ENCODE measurements around the gene EIF1AD.

Gene EIF1AD

GRCh38 chr11:66001942-66002647 lies at the start of gene EIF1AD, which contains the start of gene BANF1:
Gene EIF1AD (minus strand): TSS chr11:66002157. CDS start chr11:66000389, 1,768 bp downstream.
Gene BANF1 (plus strand): TSS chr11:66002503. CDS start chr11:66003251, 748 bp downstream.
- peaks cover 67% of the 10 kb centered on the region for H3K36me3 ChIP-seq
- TF ChIP-seq Cebpa-rat (IDR thresholded peaks at IDR 0.05): no peak
- H4K20me1 ChIP-seq: peaks cover 39% of the 10 kb centered on the region
- H3K9ac ChIP-seq: peak within 1 kb of the TSS; percentile 84
- peak within 1 kb of the TSS; percentile 91 for H3K27ac ChIP-seq
- peaks cover 38% of the 10 kb centered on the region for H3K4me1 ChIP-seq
- H3K4me2 ChIP-seq: peak within 1 kb of the TSS; percentile 86
- no peaks in the 10 kb centered on the region for H3K9me3 ChIP-seq
- H3K4me3 ChIP-seq: peak within 1 kb of the TSS; percentile 78
- H3K27me3 ChIP-seq: no peaks in the 10 kb centered on the region

DNA sequence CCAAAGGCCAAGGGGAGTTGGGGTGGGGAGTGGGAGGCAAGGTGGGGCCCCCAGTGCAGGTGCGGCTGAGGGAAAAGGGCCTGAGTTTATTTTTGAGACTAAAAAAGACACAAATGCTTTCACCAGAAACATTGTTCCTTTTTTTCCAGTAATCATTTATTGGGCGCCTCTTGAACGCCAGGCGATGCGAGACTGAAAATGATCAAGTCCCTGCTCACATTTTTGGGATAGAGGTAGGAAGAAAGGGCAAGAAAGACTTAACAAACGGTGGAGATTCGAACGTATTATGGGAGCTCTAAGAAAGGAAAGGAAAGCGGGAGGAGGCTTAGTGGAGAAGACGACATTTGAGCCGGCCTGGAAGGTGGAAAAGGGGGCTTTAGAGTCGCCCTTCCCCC lies 49.4 kb upstream of the EIF1AD start:
- H3K4me3 ChIP-seq: peak overlapping the region; percentile 96
- H3K27ac ChIP-seq: peak overlapping the region; percentile 89
- peaks cover 32% of the 10 kb centered on the region for H4K20me1 ChIP-seq
- peak overlapping the region; percentile 90 for H3K4me2 ChIP-seq
- H3K27me3 ChIP-seq: no peaks in the 10 kb centered on the region
- peaks cover 27% of the 10 kb centered on the region for H3K36me3 ChIP-seq
- no peak for TF ChIP-seq Cebpa-rat (IDR thresholded peaks at IDR 0.05)
- no peaks in the 10 kb centered on the region for H3K9me3 ChIP-seq
- peaks cover 42% of the 10 kb centered on the region for H3K4me1 ChIP-seq
- peak overlapping the region; percentile 93 for H3K9ac ChIP-seq

DNA sequence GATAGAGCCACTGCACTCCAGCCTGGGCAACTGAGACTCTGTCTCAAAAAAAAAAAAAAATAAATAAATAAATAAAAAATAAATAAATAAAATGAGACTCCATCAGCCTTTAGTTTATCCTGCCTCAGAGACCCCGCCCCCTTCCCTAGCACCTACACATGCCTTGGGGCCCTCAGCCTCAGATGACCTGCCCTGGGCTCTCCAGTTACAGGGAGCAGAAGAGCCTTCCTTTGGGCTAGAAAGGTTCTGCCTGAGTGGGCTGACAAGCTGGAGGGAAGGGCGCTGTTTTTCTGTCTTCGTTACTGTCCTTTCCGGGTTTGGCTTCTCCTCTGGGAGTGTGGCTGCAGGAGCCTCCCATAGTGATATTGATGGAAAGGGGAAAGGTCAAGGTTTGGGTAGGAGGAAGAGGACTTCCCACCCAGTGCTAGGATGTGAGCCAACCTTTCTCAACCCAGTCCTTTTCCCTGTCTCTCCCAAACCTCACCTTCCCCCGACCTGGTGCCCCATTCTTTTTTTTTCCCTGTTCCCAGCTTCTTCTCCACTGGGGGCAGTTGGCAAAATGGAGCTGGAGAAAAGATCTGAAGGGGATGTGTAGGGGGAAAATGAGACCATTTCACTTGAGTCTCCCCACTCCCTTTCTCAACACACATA lies 48.7 kb upstream of the EIF1AD start:
- peaks cover 21% of the 10 kb centered on the region for H3K36me3 ChIP-seq
- H3K4me3 ChIP-seq: peak overlapping the region; percentile 96
- peak overlapping the region; percentile 89 for H3K27ac ChIP-seq
- H3K9me3 ChIP-seq: no peaks in the 10 kb centered on the region
- H3K4me2 ChIP-seq: peak overlapping the region; percentile 90
- no peaks in the 10 kb centered on the region for H3K27me3 ChIP-seq
- TF ChIP-seq Cebpa-rat (IDR thresholded peaks at IDR 0.05): no peak
- peaks cover 44% of the 10 kb centered on the region for H3K4me1 ChIP-seq
- peak overlapping the region; percentile 93 for H3K9ac ChIP-seq
- peaks cover 25% of the 10 kb centered on the region for H4K20me1 ChIP-seq

GRCh38 chr11:66048547-66049323 lies 46.8 kb upstream of the EIF1AD start, which contains the start of gene GAL3ST3:
Gene GAL3ST3 (minus strand): TSS chr11:66049161. CDS start chr11:66045415, 3,746 bp downstream.
- TF ChIP-seq Cebpa-rat (IDR thresholded peaks at IDR 0.05): no peak
- Histone ChIP-seq H3K36me3 (peaks cover 1% of the 10 kb centered on the region), H3K4me1 (peaks cover 51% of the 10 kb centered on the region), H3K4me3 (peak within 1 kb of the TSS; percentile 54), H3K9me3 (no peaks in the 10 kb centered on the region), H3K27ac (peak within 1 kb of the TSS; percentile 26; the same call in 1 of the 2 replicates), H3K27me3 (no peaks in the 10 kb centered on the region), H4K20me1 (peaks cover 11% of the 10 kb centered on the region), H3K9ac (no peak within 1 kb of the TSS), H3K4me2 (peak within 1 kb of the TSS; percentile 90)

GRCh38 chr11:66047541-66048365 lies 45.8 kb upstream of the EIF1AD start:
- H3K9ac ChIP-seq: no peak overlapping the region
- 0 out of 2 replicates have a peak overlapping the region, but pooled peaks have one; percentile 75 for H3K4me2 ChIP-seq
- no peaks in the 10 kb centered on the region for H3K9me3 ChIP-seq
- H4K20me1 ChIP-seq: peaks cover under 1% of the 10 kb centered on the region; the same call in 1 of the 2 replicates
- H3K4me1 ChIP-seq: peaks cover 41% of the 10 kb centered on the region
- no peak overlapping the region for H3K27ac ChIP-seq
- TF ChIP-seq Cebpa-rat (IDR thresholded peaks at IDR 0.05): no peak
- H3K27me3 ChIP-seq: no peaks in the 10 kb centered on the region
- H3K4me3 ChIP-seq: no peak overlapping the region
- no peaks in the 10 kb centered on the region for H3K36me3 ChIP-seq

- no peak for TF ChIP-seq Cebpa-rat (IDR thresholded peaks at IDR 0.05)
- H3K9ac ChIP-seq: no peak overlapping the region
- no peaks in the 10 kb centered on the region for H4K20me1 ChIP-seq
These were observed 44.9 kb upstream of the EIF1AD start for GRCh38 chr11:66046901-66047300.

GRCh38 chr11:66045177-66045639 lies 43.3 kb upstream of the EIF1AD start:
- H3K4me1 ChIP-seq: peaks cover 28% of the 10 kb centered on the region
- H3K9me3 ChIP-seq: no peaks in the 10 kb centered on the region
- no peak for TF ChIP-seq Cebpa-rat (IDR thresholded peaks at IDR 0.05)
- no peaks in the 10 kb centered on the region for H4K20me1 ChIP-seq
- no peak overlapping the region for H3K9ac ChIP-seq
- no peak overlapping the region for H3K4me3 ChIP-seq
- no peaks in the 10 kb centered on the region for H3K36me3 ChIP-seq
- no peak overlapping the region for H3K27ac ChIP-seq
- H3K27me3 ChIP-seq: no peaks in the 10 kb centered on the region
- peak overlapping the region; percentile 49 for H3K4me2 ChIP-seq

More at GRCh38 chr11:66046901-66047300, 44.9 kb upstream of the EIF1AD start:
- H3K9me3 ChIP-seq: no peaks in the 10 kb centered on the region
- peaks cover 41% of the 10 kb centered on the region for H3K4me1 ChIP-seq
- H3K27me3 ChIP-seq: no peaks in the 10 kb centered on the region
- no peak overlapping the region for H3K4me3 ChIP-seq
- H3K36me3 ChIP-seq: no peaks in the 10 kb centered on the region
- no peak overlapping the region for H3K27ac ChIP-seq
- no peak overlapping the region for H3K4me2 ChIP-seq

GRCh38 chr11:66044757-66045156 lies 42.8 kb upstream of the EIF1AD start:
- Histone ChIP-seq H3K27ac (no peak overlapping the region), H3K27me3 (no peaks in the 10 kb centered on the region), H3K4me2 (peak overlapping the region; percentile 49), H3K4me1 (peaks cover 24% of the 10 kb centered on the region), H3K9me3 (no peaks in the 10 kb centered on the region), H3K9ac (no peak overlapping the region), H4K20me1 (no peaks in the 10 kb centered on the region), H3K4me3 (no peak overlapping the region), H3K36me3 (no peaks in the 10 kb centered on the region)
- no peak for TF ChIP-seq Cebpa-rat (IDR thresholded peaks at IDR 0.05)

Data from BLaER1 (cell line).